ENCODE measurements around the gene MBD4.

The MBD4 gene

DNA sequence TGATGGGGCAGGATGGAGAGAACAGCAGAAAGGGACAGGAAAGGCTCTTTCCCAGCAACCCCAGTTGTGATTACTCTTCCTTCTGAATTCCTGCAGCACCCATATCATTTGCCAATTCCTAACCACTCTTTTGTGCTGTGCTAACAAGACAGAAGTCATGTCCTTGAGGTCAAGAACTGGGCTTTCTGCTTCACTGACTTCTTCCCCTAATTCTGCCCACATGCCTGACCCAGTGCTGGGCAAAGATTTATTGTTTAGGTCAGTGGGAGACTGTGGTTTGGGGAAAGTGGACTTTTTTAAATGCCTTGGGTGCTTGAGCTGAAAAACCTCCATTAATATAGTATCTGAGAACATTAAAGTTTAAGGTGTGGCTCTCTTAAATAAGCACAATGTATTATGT, 7.1 kb downstream of the MBD4 start:
- TF ChIP-seq CTCF (IDR thresholded peaks at IDR 0.05): no peak

GRCh38 chr3:129432036-129432435, 7.7 kb downstream of the MBD4 start:
- no peak for TF ChIP-seq CTCF (IDR thresholded peaks at IDR 0.05)

- no peak for TF ChIP-seq CTCF (IDR thresholded peaks at IDR 0.05)
These were observed 10.1 kb downstream of the MBD4 start for GRCh38 chr3:129429602-129430001.

- no peak for TF ChIP-seq CTCF (IDR thresholded peaks at IDR 0.05)
These were observed 10.7 kb downstream of the MBD4 start for GRCh38 chr3:129429080-129429451.

DNA sequence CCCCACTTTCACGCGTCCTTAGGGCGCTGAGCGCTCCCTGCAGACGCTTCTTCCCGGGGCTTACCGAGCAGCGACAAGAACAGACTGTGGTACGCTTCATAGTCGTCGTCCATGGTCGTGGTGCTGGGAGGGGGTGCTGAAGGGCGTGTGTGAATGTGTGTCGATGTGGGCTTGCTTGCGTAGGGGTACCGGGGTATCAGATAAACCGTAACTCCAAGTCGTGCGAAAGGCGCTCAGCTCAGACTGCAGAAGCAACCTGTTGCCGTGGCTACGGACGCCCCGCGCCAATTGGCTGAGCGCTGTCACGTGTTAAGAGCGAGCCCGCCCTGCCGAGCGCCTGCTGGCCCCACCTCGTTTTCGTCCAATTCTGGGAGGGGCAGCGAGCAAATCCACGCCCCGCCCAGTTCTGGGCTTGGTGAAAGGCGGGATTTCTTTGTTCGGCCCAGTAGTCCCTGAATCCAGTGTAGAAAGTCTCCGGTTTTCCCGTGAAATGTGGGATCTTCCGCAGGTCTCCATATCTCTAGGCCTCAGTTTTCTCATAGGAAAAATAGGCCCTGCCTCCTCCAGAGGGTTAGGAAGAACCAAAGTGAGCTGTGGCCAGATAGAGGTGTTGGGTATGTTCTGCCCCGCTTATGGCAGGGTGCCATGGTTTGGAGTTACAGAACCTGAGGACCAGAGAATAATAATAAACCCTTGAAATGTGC, 11.2 kb downstream of the MBD4 start, which contains the start of gene EFCAB12:
TSS of gene EFCAB12 (minus strand) at position 261 of the 704 bp plus-strand sequence. CDS start at position 113, 148 bp downstream.
- no peak for TF ChIP-seq CTCF (IDR thresholded peaks at IDR 0.05)

- no peak for TF ChIP-seq CTCF (IDR thresholded peaks at IDR 0.05)
These were observed 11.8 kb downstream of the MBD4 start for GRCh38 chr3:129428007-129428375.

DNA sequence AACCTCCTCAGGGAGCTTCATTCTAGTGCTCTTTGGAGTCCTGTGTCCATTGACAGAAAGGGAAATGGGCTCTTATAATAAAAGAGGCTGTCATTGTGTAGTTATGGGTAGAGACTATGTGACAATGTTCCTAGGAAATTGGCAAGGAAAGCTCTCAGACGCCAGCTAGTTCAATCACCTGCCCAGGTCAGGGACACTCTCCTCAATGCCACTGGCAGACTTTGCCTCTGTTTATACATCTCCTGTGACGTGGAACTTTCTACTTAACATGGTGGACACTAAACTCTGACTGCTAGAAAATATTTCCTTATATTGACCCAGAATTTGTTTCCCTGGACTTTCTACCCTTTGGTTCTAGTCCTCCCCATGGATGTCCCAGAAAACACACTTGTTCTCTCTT, 14.1 kb downstream of the MBD4 start:
- no peak for TF ChIP-seq CTCF (IDR thresholded peaks at IDR 0.05)

GRCh38 chr3:129425213-129425612, 14.5 kb downstream of the MBD4 start:
- no peak for TF ChIP-seq CTCF (IDR thresholded peaks at IDR 0.05)

Measured in LNCAP (cell line).